Endothelial cell of umbilical vein (primary cell): ENCODE data around the gene KCTD16. TPM values are rescaled to one million over a fixed set of nuclear protein-coding genes. Genes with fewer than 3 reads are reported as not detected.
A peak's percentile ranks its signal among the peaks of the same experiment; 100 is the strongest.

ENCODE experiments used
- BruUV-seq: library from RNA; stranded (reverse); fragments of 400-500 nt; replicated peaks from 2 replicates; lab custom pipeline; 2021; lab: Mats Ljungman, UMichigan
- CTCF ChIA-PET: fragments of 300-600, 350-600 bp; sonication (Branson Sonifier 250); formaldehyde crosslinking; loops from one replicate; lab custom pipeline; 2021; ENCODE audit warnings: antibody characterized with exemption, inconsistent platforms; lab: Charles Lee
- POLR2A ChIA-PET: fragments of 300-600, 350-600 bp; sonication (Branson Sonifier 250); formaldehyde crosslinking; loops from one replicate; lab custom pipeline; 2021; ENCODE audit warnings: antibody characterized with exemption, inconsistent platforms; lab: Charles Lee
- DNase-seq: peaks from one replicate; pipeline ENCODE4 v3.0.0-alpha.2; 2011; ENCODE audit warnings: low read depth, low spot score
- FAIRE-seq: peaks from 2 replicates; lab custom pipeline; 2011; peaks lifted over from hg19 to GRCh38; lab: Jason Lieb, UNC
- H2AFZ ChIP-seq: 2 replicates; pipeline ENCODE4 v1.6.0; 2012; ENCODE audit warnings: low read depth, low read length, control low read depth, inconsistent platforms
- H3K27ac ChIP-seq: 2 replicates; pipeline ENCODE4 v1.5.1; 2011; ENCODE audit warnings: low read depth, mild to moderate bottlenecking, control low read depth, low read length, moderate library complexity; ENCODE audit not compliant: insufficient read depth
- H3K27me3 ChIP-seq, 2 experiments: 2 replicates each; pipeline versions ENCODE4 v1.6.0 to v1.6.1; 2011; ENCODE audit warnings: low read length in 2 of 2, mixed read lengths in 1 of 2; ENCODE audit not compliant: control insufficient read depth in 2 of 2, insufficient read depth in 2 of 2
- H3K36me3 ChIP-seq, 2 experiments: 2 replicates in 1 of 2; 3 replicates in 1 of 2; pipeline ENCODE4 v1.5.1; 2011; ENCODE audit warnings: low read length in 2 of 2, mild to moderate bottlenecking in 1 of 2, moderate library complexity in 1 of 2; ENCODE audit not compliant: control insufficient read depth in 2 of 2, insufficient read depth in 2 of 2; ENCODE audit errors: extremely low read depth in 1 of 2
- H3K4me1 ChIP-seq: 3 replicates; pipeline ENCODE4 v1.5.1; 2011; ENCODE audit warnings: mild to moderate bottlenecking, low read length; ENCODE audit not compliant: control insufficient read depth, insufficient read depth; ENCODE audit errors: extremely low read depth
- H3K4me2 ChIP-seq: 2 replicates; pipeline ENCODE4 v1.6.1; 2011; ENCODE audit warnings: low read length, control low read depth, mixed read lengths; ENCODE audit not compliant: insufficient read depth
- H3K4me3 ChIP-seq, 3 experiments: fragments of 200-600 bp in 1 of 3; sonication (generic), shearing (Covaris generic) in 1 of 3; replicated peaks in 1 of 3; 2 replicates each; pipeline ENCODE4 v1.5.1; 2011 to 2016; ENCODE audit warnings: control low read depth in 3 of 3, low read length in 3 of 3, mild to moderate bottlenecking in 2 of 3, inconsistent platforms in 1 of 3, low read depth in 1 of 3, moderate library complexity in 1 of 3; ENCODE audit not compliant: insufficient read depth in 1 of 3
- H3K79me2 ChIP-seq: 2 replicates; pipeline ENCODE4 v1.6.0; 2012; ENCODE audit warnings: low read length, inconsistent platforms; ENCODE audit not compliant: control insufficient read depth, insufficient read depth
- H3K9ac ChIP-seq: replicated peaks from 2 replicates; pipeline ENCODE3; 2011; ENCODE audit warnings: low read length, control low read depth; ENCODE audit not compliant: insufficient read depth; ENCODE audit errors: extremely low read depth
- H3K9me1 ChIP-seq: replicated peaks from 3 replicates; pipeline ENCODE4 v1.6.0; 2011; ENCODE audit warnings: mild to moderate bottlenecking, low read length; ENCODE audit not compliant: control insufficient read depth, insufficient read depth; ENCODE audit errors: extremely low read depth
- H3K9me3 ChIP-seq: replicated peaks from 2 replicates; pipeline ENCODE4 v1.5.1; 2012; ENCODE audit warnings: low read length, inconsistent platforms; ENCODE audit not compliant: control insufficient read depth, insufficient read depth
- H4K20me1 ChIP-seq: replicated peaks from 2 replicates; pipeline ENCODE3; 2011; ENCODE audit warnings: mild to moderate bottlenecking, low read length; ENCODE audit not compliant: control insufficient read depth, insufficient read depth; ENCODE audit errors: extremely low read depth
- GATA2 ChIP-seq: IDR thresholded peaks from 2 replicates; pipeline ENCODE4 v1.7.0; 2011; ENCODE audit warnings: low read depth, mild to moderate bottlenecking, moderate library complexity, mixed read lengths, low read length; ENCODE audit not compliant: insufficient read length, insufficient read depth
- POLR2A ChIP-seq: IDR thresholded peaks from 2 replicates; pipeline ENCODE4 v1.6.1; 2012; ENCODE audit warnings: low read depth, mild to moderate bottlenecking, control low read depth, low read length
- dilution Hi-C: fragments of 300-500 bp; cut with MboI; formaldehyde crosslinking; loops from one replicate; pipeline ENCODE4 v1.15.0; 2019; ENCODE audit warnings: low sequenced_read_pairs; ENCODE audit not compliant: extremely low pct_ligation_motif_present
- intact Hi-C: fragments of 100-400 bp; cut with micrococcal nuclease; formaldehyde crosslinking; loops from one replicate; pipeline ENCODE4 v1.10.0; 2022
- polyA plus RNA-seq, 4 experiments: library from polyadenylated mRNA; depleted of rRNA in 3 of 4; stranded (reverse) in 3 of 4; unstranded in 1 of 4; fragments of >200 nt; gene quantifications; 2 replicates each; pipeline versions ENCODE4 v1.2.1 to v1.2.3, GENCODE V29; 2011 to 2012; ENCODE audit warnings: missing spikeins in 1 of 4
- total RNA-seq: library from RNA; stranded (reverse); gene quantifications from 2 replicates; pipeline ENCODE4 v1.2.3, GENCODE V29; 2021
- TF ChIP-seq, protein P1 (sequence below), 2 donors: IDR thresholded peaks; 1 replicate in 1 of 2; 2 replicates in 1 of 2; pipeline ENCODE4 v1.5.1; 2011; ENCODE audit warnings: low read length in 2 of 2, mild to moderate bottlenecking in 2 of 2, moderate library complexity in 2 of 2, control low read depth in 1 of 2, inconsistent platforms in 1 of 2, low read depth in 1 of 2; ENCODE audit not compliant: insufficient read depth in 1 of 2; ENCODE audit errors: extremely low read depth in 1 of 2

The KCTD16 gene
- total and polyA plus RNA-seq, 2 donors (not counting 3 experiments of a cell fraction or from before 2014, with no cell fraction given): 0.21 to 0.49 TPM

DNA sequence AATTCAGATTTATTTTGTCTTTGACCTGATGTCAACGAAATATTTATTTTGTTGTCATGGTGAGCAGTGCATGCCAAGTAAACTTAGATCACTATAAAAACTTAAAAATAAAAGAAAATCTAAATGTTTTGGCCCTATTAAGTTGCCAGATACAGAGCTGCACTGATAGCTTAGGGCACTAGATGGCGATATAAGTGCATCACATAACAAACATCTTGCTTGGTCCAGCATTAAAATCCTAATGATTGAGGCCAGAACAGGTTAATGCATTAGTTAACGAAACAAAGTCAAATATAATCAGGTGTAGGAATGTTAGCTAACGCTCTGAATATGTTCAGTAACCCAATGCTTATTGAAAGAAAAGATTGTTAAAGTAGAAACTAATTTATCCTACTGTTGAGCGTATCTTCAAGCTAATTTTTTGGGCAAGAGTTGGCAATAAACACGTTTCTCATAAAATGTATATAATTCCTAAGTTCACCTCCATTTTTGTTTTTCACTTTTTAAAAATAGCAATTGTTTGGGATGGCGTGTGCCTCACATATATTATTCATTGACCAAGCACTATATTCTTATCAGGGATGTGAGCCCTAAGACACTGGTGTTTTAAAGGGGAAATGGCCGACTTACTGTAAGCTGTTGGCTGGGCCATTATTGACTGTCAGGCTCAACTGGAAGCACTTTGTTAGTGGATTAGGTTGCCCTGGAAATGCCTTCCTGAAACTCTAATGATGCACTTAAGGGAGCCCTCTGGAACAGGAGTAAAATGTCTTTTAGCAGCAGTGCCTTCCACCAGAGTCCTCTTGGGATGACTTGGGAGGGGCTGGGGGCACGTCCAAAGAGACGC lies 33.3 kb downstream of the KCTD16 start:
- FAIRE-seq: peak; percentile 42
- intact Hi-C loops: loop anchor here (1.0 to 10.0 kb wide), 9 partner anchors 187 to 1845 kb away; no protein-coding TSS in a partner anchor

More for the DNA sequence above, 33.3 kb downstream of the KCTD16 start:
- Histone ChIP-seq H3K4me1 (peaks cover 9% of the 10 kb centered on the region), H4K20me1 (no peaks in the 10 kb centered on the region), H3K4me3 (no peak overlapping the region), H2AFZ (no peak overlapping the region), H3K9ac (no peak overlapping the region), H3K9me3 (no peaks in the 10 kb centered on the region), H3K79me2 (no peaks in the 10 kb centered on the region), H3K4me2 (no peak overlapping the region), H3K27ac (no peak overlapping the region), H3K36me3 (no peaks in the 10 kb centered on the region), H3K27me3 (no peaks in the 10 kb centered on the region), H3K9me1 (no peaks in the 10 kb centered on the region)
- CTCF ChIA-PET: interaction anchor here (0.5 to 4.9 kb wide), 55 partner anchors 10 to 1929 kb away, joined by 3 to 103 read pairs (median 4); partner anchors contain the start of gene PRELID2
- dilution Hi-C loops: no loop called here
- TF ChIP-seq POLR2A (no peak), GATA2 (no peak)
- TF ChIP-seq, protein P1, sequence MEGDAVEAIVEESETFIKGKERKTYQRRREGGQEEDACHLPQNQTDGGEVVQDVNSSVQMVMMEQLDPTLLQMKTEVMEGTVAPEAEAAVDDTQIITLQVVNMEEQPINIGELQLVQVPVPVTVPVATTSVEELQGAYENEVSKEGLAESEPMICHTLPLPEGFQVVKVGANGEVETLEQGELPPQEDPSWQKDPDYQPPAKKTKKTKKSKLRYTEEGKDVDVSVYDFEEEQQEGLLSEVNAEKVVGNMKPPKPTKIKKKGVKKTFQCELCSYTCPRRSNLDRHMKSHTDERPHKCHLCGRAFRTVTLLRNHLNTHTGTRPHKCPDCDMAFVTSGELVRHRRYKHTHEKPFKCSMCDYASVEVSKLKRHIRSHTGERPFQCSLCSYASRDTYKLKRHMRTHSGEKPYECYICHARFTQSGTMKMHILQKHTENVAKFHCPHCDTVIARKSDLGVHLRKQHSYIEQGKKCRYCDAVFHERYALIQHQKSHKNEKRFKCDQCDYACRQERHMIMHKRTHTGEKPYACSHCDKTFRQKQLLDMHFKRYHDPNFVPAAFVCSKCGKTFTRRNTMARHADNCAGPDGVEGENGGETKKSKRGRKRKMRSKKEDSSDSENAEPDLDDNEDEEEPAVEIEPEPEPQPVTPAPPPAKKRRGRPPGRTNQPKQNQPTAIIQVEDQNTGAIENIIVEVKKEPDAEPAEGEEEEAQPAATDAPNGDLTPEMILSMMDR (IDR thresholded peaks at IDR 0.05; ENCODE audit: extremely low read depth in 1 of 2, insufficient read depth in 1 of 2, low read depth in 1 of 2, low read length in 2 of 2): peak; percentile 69 to 75
- peak; percentile 81 for DNase-seq
- BruUV-seq: no TSS peak
- POLR2A ChIA-PET: interaction anchor here (0.7 kb wide), 1 partner anchor 13 kb away, joined by 3 read pairs; no protein-coding TSS in a partner anchor
